B cell (primary cell): ENCODE results near the gene CDHR1. TPM values are rescaled to one million over a fixed set of nuclear protein-coding genes. Genes with fewer than 3 reads are reported as not detected.

ENCODE experiments used
- ATAC-seq: fragments of 200-7000 bp; cut with Tn5 transposase; one replicate; pipeline ENCODE4 v1.10.0; 2021; ENCODE audit warnings: low read depth, mild to moderate bottlenecking, moderate number of reproducible peaks, moderate library complexity
- CTCF ChIA-PET: fragments of 350-600 bp; sonication (Branson Sonifier 250); formaldehyde crosslinking; loops from one replicate; lab custom pipeline; 2021; ENCODE audit warnings: antibody characterized with exemption, inconsistent platforms; lab: Charles Lee
- POLR2A ChIA-PET: fragments of 350-600 bp; sonication (Branson Sonifier 250); formaldehyde crosslinking; loops from one replicate; lab custom pipeline; 2021; ENCODE audit warnings: antibody characterized with exemption; lab: Charles Lee
- DNase-seq: peaks from one replicate; pipeline ENCODE4 v3.0.0; 2013
- H2AFZ ChIP-seq: 2 replicates; pipeline ENCODE4 v1.6.1; 2012; ENCODE audit warnings: mild to moderate bottlenecking, low read depth, low read length; ENCODE audit not compliant: insufficient read depth, poor library complexity, severe bottlenecking
- H3K27ac ChIP-seq, 2 donors: 1 replicate in 1 of 2; 2 replicates in 1 of 2; pipeline ENCODE4 v1.5.1; 2012 to 2013; ENCODE audit warnings: low read length in 2 of 2, mild to moderate bottlenecking in 2 of 2, moderate library complexity in 1 of 2
- H3K27me3 ChIP-seq, 4 experiments: fragments of 200-600 bp in 1 of 4; sonication (generic) in 1 of 4; replicated peaks in 1 of 4; 1 replicate in 2 of 4; 2 replicates in 2 of 4; pipeline versions ENCODE4 v1.6.1 to v1.7.0; 2013 to 2016; ENCODE audit warnings: low read length in 3 of 4, mild to moderate bottlenecking in 2 of 4, mixed read lengths in 1 of 4, moderate library complexity in 1 of 4; ENCODE audit not compliant: insufficient read depth in 4 of 4, control insufficient read depth in 3 of 4; ENCODE audit errors: control extremely low read depth in 1 of 4
- H3K36me3 ChIP-seq, 2 experiments: replicated peaks in 1 of 2; 1 replicate in 1 of 2; 2 replicates in 1 of 2; pipeline versions ENCODE4 v1.6.1 to v1.7.1; 2013; ENCODE audit warnings: low read length in 1 of 2; ENCODE audit not compliant: insufficient read depth in 2 of 2, control insufficient read depth in 1 of 2; ENCODE audit errors: control extremely low read depth in 1 of 2, extremely low read depth in 1 of 2
- H3K4me1 ChIP-seq, 2 donors: fragments of 200-600 bp in 1 of 2; sonication (generic) in 1 of 2; 1 replicate in 1 of 2; 2 replicates in 1 of 2; pipeline versions ENCODE4 v1.5.1 to v1.6.1; 2013 to 2017; ENCODE audit warnings: low read length in 2 of 2; ENCODE audit not compliant: control insufficient read depth in 2 of 2, insufficient read depth in 2 of 2
- H3K4me2 ChIP-seq: replicated peaks from 2 replicates; pipeline ENCODE3; 2012; ENCODE audit warnings: mild to moderate bottlenecking, low read depth, low read length; ENCODE audit not compliant: poor library complexity, severe bottlenecking
- H3K4me3 ChIP-seq, 5 experiments: fragments of 200-600 bp in 1 of 5; sonication (generic) in 1 of 5; 1 replicate in 3 of 5; 2 replicates in 2 of 5; pipeline versions ENCODE4 v1.5.1 to v1.7.0; 2011 to 2016; ENCODE audit warnings: low read length in 4 of 5, mild to moderate bottlenecking in 4 of 5, low read depth in 2 of 5, control low read depth in 1 of 5, moderate library complexity in 1 of 5; ENCODE audit not compliant: insufficient read depth in 1 of 5; ENCODE audit errors: control extremely low read depth in 1 of 5, extremely low read depth in 1 of 5
- H3K79me2 ChIP-seq: fragments of 200-600 bp; sonication (generic); one replicate; pipeline ENCODE4 v1.6.0; 2016; ENCODE audit warnings: low read length; ENCODE audit not compliant: control insufficient read depth, insufficient read depth
- H3K9ac ChIP-seq: fragments of 200-600 bp; sonication (generic); 2 replicates; pipeline ENCODE4 v1.6.1; 2017; ENCODE audit warnings: mild to moderate bottlenecking, low read length, moderate library complexity
- H3K9me3 ChIP-seq, 3 donors: one replicate each; pipeline versions ENCODE4 v1.6.1 to v1.7.1; 2013; ENCODE audit warnings: low read length in 2 of 3; ENCODE audit not compliant: control insufficient read depth in 2 of 3, insufficient read depth in 1 of 3; ENCODE audit errors: control extremely low read depth in 1 of 3
- H4K20me1 ChIP-seq: 2 replicates; pipeline ENCODE4 v1.6.0; 2012; ENCODE audit warnings: mild to moderate bottlenecking, low read length; ENCODE audit not compliant: insufficient read depth, control insufficient read depth, poor library complexity, severe bottlenecking
- H3K27ac Mint-ChIP-seq: one replicate; pipeline ENCODE4 v1.8.0; 2021; ENCODE audit warnings: mixed read lengths
- H3K27me3 Mint-ChIP-seq: one replicate; pipeline ENCODE4 v1.8.0; 2021; ENCODE audit warnings: mixed read lengths
- H3K4me1 Mint-ChIP-seq: one replicate; pipeline ENCODE4 v1.8.0; 2021; ENCODE audit warnings: mixed read lengths
- H3K4me3 Mint-ChIP-seq: one replicate; pipeline ENCODE4 v1.8.0; 2021; ENCODE audit warnings: mixed read lengths
- H3K9me3 Mint-ChIP-seq: one replicate; pipeline ENCODE4 v1.8.0; 2022; ENCODE audit warnings: mixed read lengths; ENCODE audit not compliant: insufficient read depth
- EZH2 ChIP-seq: IDR thresholded peaks from 2 replicates; pipeline ENCODE4 v1.6.1; 2012; ENCODE audit warnings: borderline replicate concordance, low read depth, mild to moderate bottlenecking, moderate library complexity, low read length; ENCODE audit not compliant: insufficient read depth, poor library complexity, severe bottlenecking
- WGBS: methylation state at CpG from one replicate; pipeline ENCODE4 v1.1.5; 2013; ENCODE audit warnings: missing lambda C conversion rate; ENCODE audit not compliant: insufficient coverage; 5-methylcytosine and 5-hydroxymethylcytosine counted together
- intact Hi-C: fragments of 100-400 bp; cut with micrococcal nuclease; formaldehyde crosslinking; loops from one replicate; pipeline ENCODE4 v1.10.0; 2022
- polyA plus RNA-seq: library from polyadenylated mRNA; depleted of rRNA; stranded (reverse); fragments of >200 nt; gene quantifications from 2 replicates; pipeline ENCODE4 v1.2.3, GENCODE V29; 2012
- total RNA-seq, 2 donors: library from RNA; stranded (reverse); fragments of 120-200 nt in 1 of 2; gene quantifications; 1 replicate in 1 of 2; 2 replicates in 1 of 2; pipeline versions ENCODE4 v1.2.3 to v1.2.4, GENCODE V29; 2013 to 2022
- TF ChIP-seq, protein P1 (sequence below): fragments of 200-600 bp; IDR thresholded peaks from one replicate; pipeline ENCODE4 v1.8.0; 2022; ENCODE audit warnings: antibody characterized with exemption, mild to moderate bottlenecking

The CDHR1 gene
- total and polyA plus RNA-seq, 2 donors (not counting 1 experiment from before 2014, with no cell fraction given): 0.31 to 1.7 TPM

DNA sequence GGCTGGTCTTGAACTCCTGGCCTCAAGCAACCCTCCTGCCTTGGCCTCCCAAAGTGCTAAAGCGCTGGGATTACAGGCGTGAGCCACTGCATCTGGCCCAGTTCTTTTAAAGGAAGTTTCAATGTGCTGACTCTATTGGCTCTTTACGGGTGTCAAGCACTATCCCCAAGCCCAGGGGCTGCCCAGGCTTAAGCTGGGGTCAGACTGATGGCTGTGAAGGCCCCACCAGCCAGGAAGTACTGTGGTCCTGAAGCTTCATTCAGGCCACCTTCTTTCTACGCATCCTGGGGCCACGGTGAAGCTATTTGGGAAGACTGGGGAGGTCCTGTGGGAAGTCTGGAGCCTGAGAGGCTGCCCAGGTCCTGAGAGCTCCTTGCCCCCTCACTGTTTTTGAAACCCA lies 12.7 kb upstream of the CDHR1 start:
- Mint-ChIP-seq H3K27ac (no peak overlapping the region), H3K4me3 (no peak overlapping the region), H3K27me3 (peaks cover 2% of the 10 kb centered on the region), H3K9me3 (no peaks in the 10 kb centered on the region), H3K4me1 (peaks cover 3% of the 10 kb centered on the region)
- Histone ChIP-seq H3K27me3 (peaks cover 0 to 4% (median 1%) of the 10 kb centered on the region in 4 experiments), H3K36me3 (no peaks in the 10 kb centered on the region), H3K4me1 (peaks cover 25 to 32% of the 10 kb centered on the region in 2 donors), H2AFZ (no peak overlapping the region), H3K4me3 (no peak overlapping the region), H3K27ac (no peak overlapping the region), H3K4me2 (no peak overlapping the region), H3K79me2 (no peaks in the 10 kb centered on the region), H3K9me3 (peaks cover 0 to 12% (median 0%) of the 10 kb centered on the region in 3 donors), H3K9ac (no peak overlapping the region), H4K20me1 (no peaks in the 10 kb centered on the region)
- TF ChIP-seq, protein P1, sequence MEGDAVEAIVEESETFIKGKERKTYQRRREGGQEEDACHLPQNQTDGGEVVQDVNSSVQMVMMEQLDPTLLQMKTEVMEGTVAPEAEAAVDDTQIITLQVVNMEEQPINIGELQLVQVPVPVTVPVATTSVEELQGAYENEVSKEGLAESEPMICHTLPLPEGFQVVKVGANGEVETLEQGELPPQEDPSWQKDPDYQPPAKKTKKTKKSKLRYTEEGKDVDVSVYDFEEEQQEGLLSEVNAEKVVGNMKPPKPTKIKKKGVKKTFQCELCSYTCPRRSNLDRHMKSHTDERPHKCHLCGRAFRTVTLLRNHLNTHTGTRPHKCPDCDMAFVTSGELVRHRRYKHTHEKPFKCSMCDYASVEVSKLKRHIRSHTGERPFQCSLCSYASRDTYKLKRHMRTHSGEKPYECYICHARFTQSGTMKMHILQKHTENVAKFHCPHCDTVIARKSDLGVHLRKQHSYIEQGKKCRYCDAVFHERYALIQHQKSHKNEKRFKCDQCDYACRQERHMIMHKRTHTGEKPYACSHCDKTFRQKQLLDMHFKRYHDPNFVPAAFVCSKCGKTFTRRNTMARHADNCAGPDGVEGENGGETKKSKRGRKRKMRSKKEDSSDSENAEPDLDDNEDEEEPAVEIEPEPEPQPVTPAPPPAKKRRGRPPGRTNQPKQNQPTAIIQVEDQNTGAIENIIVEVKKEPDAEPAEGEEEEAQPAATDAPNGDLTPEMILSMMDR: no peak
- TF ChIP-seq EZH2: no peak
- no peak for DNase-seq
- ATAC-seq: no peak
- CTCF ChIA-PET: no interaction called here
- POLR2A ChIA-PET: no interaction called here
- intact Hi-C loops: no loop called here
- WGBS: 82% methylated on average over 4 of the region's 5 CpGs

DNA sequence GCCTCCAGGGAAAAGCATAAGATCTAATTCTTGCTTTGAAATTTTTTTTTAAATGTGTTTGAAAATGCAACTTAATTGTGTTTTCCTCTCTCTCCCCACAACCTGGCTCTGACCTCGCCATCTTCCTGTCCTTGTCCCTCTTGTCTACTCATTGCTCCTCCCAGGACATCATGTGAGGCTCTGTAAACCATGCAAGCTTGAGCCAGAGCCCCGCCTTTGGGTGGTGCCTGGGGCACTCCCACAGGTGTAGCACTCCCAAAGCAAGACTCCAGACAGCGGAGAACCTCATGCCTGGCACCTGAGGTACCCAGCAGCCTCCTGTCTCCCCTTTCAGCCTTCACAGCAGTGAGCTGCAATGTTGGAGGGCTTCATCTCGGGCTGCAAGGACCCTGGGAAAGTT lies 9.8 kb upstream of the CDHR1 start:
- Histone ChIP-seq H3K27ac (no peak overlapping the region), H3K9me3 (peaks cover 0 to 12% (median 0%) of the 10 kb centered on the region in 3 donors), H2AFZ (no peak overlapping the region), H3K4me2 (no peak overlapping the region), H3K27me3 (peaks cover 0 to 10% (median 2%) of the 10 kb centered on the region in 4 experiments), H3K9ac (no peak overlapping the region), H3K4me1 (peaks cover 2 to 3% of the 10 kb centered on the region in 2 donors), H3K4me3 (no peak overlapping the region), H4K20me1 (no peaks in the 10 kb centered on the region), H3K79me2 (no peaks in the 10 kb centered on the region), H3K36me3 (no peaks in the 10 kb centered on the region)
- ATAC-seq (no peak), DNase-seq (no peak)
- H3K4me3 Mint-ChIP-seq: no peak overlapping the region
- H3K27ac Mint-ChIP-seq: no peak overlapping the region
- peaks cover 5% of the 10 kb centered on the region for H3K27me3 Mint-ChIP-seq
- H3K9me3 Mint-ChIP-seq: no peaks in the 10 kb centered on the region
- 64% methylated on average over 4 of the region's 4 CpGs for WGBS
- CTCF ChIA-PET: no interaction called here
- intact Hi-C loops: no loop called here
- POLR2A ChIA-PET: no interaction called here
- H3K4me1 Mint-ChIP-seq: no peaks in the 10 kb centered on the region
- TF ChIP-seq, protein P1: no peak
- no peak for TF ChIP-seq EZH2
